Neutrophil (primary cell): ENCODE results near the gene KRTAP1-3.
"Not testable (repeated sequence)": the region's sequence is repeated elsewhere in the genome, so short reads cannot be mapped to it uniquely, and the experiment has no call there.

Experiments used
- H3K27ac ChIP-seq: fragments of 200-600 bp; sonication (generic); 2 replicates; pipeline ENCODE4 v1.5.1; 2016; ENCODE audit warnings: mild to moderate bottlenecking, moderate library complexity
- H3K27me3 ChIP-seq: fragments of 200-600 bp; sonication (generic); 2 replicates; pipeline ENCODE4 v1.6.0; 2016; ENCODE audit warnings: mild to moderate bottlenecking
- H3K36me3 ChIP-seq: fragments of 200-600 bp; sonication (generic); 2 replicates; pipeline ENCODE4 v1.5.1; 2017
- H3K4me1 ChIP-seq, 2 experiments: fragments of 200-600 bp in 1 of 2; sonication (generic) in 1 of 2; 1 replicate in 1 of 2; 2 replicates in 1 of 2; pipeline versions ENCODE4 v1.5.1 to v1.6.1; 2013 to 2016; ENCODE audit warnings: low read depth in 1 of 2, low read length in 1 of 2, mild to moderate bottlenecking in 1 of 2, moderate library complexity in 1 of 2; ENCODE audit not compliant: control insufficient read depth in 1 of 2, insufficient read depth in 1 of 2
- H3K4me3 ChIP-seq, 2 experiments: fragments of 200-600 bp in 1 of 2; sonication (generic) in 1 of 2; 1 replicate in 1 of 2; 2 replicates in 1 of 2; pipeline ENCODE4 v1.5.1; 2013 to 2016; ENCODE audit warnings: low read depth in 1 of 2, low read length in 1 of 2, mild to moderate bottlenecking in 1 of 2, moderate library complexity in 1 of 2
- H3K9me3 ChIP-seq: fragments of 200-600 bp; sonication (generic); 2 replicates; pipeline ENCODE4 v1.5.1; 2016
- CTCF ChIP-seq: fragments of 200-600 bp; sonication (generic); IDR thresholded peaks from 2 replicates; pipeline ENCODE4 v1.5.1; 2016; ENCODE audit warnings: antibody characterized with exemption

The KRTAP1-3 gene

DNA sequence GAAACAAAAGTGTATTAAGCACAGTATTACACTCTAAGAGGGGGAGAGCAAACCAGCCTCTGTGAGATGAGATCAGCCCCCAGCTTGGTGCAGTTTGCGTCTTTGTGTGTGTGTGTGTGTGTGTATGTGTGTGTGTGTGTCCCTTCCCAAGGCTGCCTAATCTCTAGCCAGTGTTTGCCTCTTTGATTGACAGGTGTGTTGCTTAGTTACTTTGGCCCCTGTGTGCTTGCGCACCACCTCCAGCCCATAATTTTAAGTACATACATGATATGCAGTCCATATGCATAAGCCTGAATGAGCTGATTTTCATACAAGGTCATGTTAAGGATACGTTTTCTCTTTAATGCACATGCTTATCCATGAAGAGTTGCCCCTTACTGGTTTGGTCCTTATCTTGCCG is 32.9 kb downstream of the KRTAP1-3 start:
- H3K27me3 ChIP-seq: peaks cover 46% of the 10 kb centered on the region
- H3K4me3 ChIP-seq: no peak overlapping the region
- no peak overlapping the region for H3K27ac ChIP-seq
- no peaks in the 10 kb centered on the region for H3K9me3 ChIP-seq
- no peaks in the 10 kb centered on the region for H3K36me3 ChIP-seq
- TF ChIP-seq CTCF: no peak
- no peaks in the 10 kb centered on the region for H3K4me1 ChIP-seq

- H3K9me3 ChIP-seq, H3K4me1 ChIP-seq, H3K36me3 ChIP-seq, H3K27ac ChIP-seq, H3K4me3 ChIP-seq: not testable (repeated sequence)
- peaks cover 57% of the 10 kb centered on the region for H3K27me3 ChIP-seq
Observed at GRCh38 chr17:40999563-40999962, 35.1 kb downstream of the KRTAP1-3 start, which contains the start of gene KRTAP3-2. Gene KRTAP3-2, minus strand, starts transcription at chr17:40999906. Its CDS starts 53 bp downstream, at chr17:40999853.

GRCh38 chr17:40997361-40997760 is 37.3 kb downstream of the KRTAP1-3 start:
- TF ChIP-seq CTCF: no peak
- H3K9me3 ChIP-seq: no peaks in the 10 kb centered on the region
- H3K4me3 ChIP-seq: no peak overlapping the region
- H3K27me3 ChIP-seq: peaks cover 62% of the 10 kb centered on the region
- no peaks in the 10 kb centered on the region for H3K36me3 ChIP-seq
- no peaks in the 10 kb centered on the region for H3K4me1 ChIP-seq
- H3K27ac ChIP-seq: no peak overlapping the region

DNA sequence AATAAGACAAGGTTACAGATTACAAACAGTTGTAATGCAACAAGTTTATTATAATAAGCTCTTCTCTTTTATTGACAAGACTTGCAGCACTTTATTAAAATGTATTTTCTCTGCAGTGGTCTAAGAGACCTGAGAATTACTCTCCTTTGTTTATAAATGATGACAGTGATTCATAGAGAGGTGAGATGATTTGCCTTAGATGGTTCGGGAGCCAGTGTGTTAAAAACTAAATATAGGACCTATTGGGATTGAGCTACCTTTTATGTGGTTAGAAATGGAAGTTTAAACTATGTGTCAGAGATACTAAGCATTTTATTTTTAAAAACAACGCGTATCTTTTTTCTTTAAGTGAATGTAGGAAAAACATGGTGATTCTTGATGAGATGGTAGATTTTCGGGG is 37.8 kb downstream of the KRTAP1-3 start:
- TF ChIP-seq CTCF: no peak
- Histone ChIP-seq H3K4me1 (no peaks in the 10 kb centered on the region), H3K27ac (no peak overlapping the region), H3K36me3 (no peaks in the 10 kb centered on the region), H3K9me3 (no peaks in the 10 kb centered on the region), H3K27me3 (peaks cover 56% of the 10 kb centered on the region), H3K4me3 (no peak overlapping the region)

- Histone ChIP-seq H3K36me3 (no peaks in the 10 kb centered on the region), H3K9me3 (no peaks in the 10 kb centered on the region), H3K27ac (no peak overlapping the region), H3K4me1 (no peaks in the 10 kb centered on the region), H3K27me3 (peaks cover 53% of the 10 kb centered on the region), H3K4me3 (no peak overlapping the region)
- no peak for TF ChIP-seq CTCF
Observed at GRCh38 chr17:40995116-40995515, 39.6 kb downstream of the KRTAP1-3 start.

DNA sequence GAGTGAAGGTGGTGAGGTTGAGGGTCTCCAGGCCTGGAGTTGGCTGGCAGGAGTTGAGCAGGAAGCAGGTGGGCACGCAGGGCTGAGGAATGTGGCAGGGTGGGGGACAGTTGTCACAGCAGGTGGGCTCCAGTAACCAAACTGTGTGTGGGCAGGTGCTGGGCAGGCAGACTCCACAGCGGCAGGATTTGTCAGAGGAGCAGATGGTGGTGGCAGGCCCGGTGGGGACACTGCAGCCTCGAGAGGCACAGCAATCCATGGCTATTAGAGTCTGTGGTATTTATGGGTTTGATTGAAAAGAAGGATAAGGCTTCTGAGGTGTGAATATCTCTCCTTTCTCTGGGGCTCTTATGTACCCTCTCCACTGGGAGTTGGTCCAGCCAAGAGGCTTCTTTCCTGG is 40.8 kb downstream of the KRTAP1-3 start, which contains the start of gene KRTAP3-3:
TSS of gene KRTAP3-3 (minus strand) at position 326 of the 400 bp plus-strand sequence. CDS start at position 259, 67 bp downstream.
- Histone ChIP-seq H3K36me3 (no peaks in the 10 kb centered on the region), H3K9me3 (no peaks in the 10 kb centered on the region), H3K27me3 (peaks cover 47% of the 10 kb centered on the region), H3K27ac (no peak within 1 kb of the TSS), H3K4me1 (no peaks in the 10 kb centered on the region), H3K4me3 (no peak within 1 kb of the TSS)
- no peak for TF ChIP-seq CTCF
